DMS153 (cell line): ENCODE data around the gene PCGF3.
"Not testable (repeated sequence)": the region's sequence is repeated elsewhere in the genome, so short reads cannot be mapped to it uniquely, and the experiment has no call there.

Experiments used
- DNase-seq: peaks from one replicate; lab custom pipeline; 2025; lab: John Stamatoyannopoulos, UW

PCGF3 gene

GRCh38 chr4:725391-726234 lies 20.0 kb downstream of the PCGF3 start:
- no peak for DNase-seq

- no peak for DNase-seq
Observed at GRCh38 chr4:726235-726787, 20.7 kb downstream of the PCGF3 start.

- no peak for DNase-seq
Observed at GRCh38 chr4:726838-727237, 21.2 kb downstream of the PCGF3 start.

- no peak for DNase-seq
Observed at GRCh38 chr4:727576-727975, 21.9 kb downstream of the PCGF3 start.

GRCh38 chr4:729336-730315 lies 24.0 kb downstream of the PCGF3 start:
- DNase-seq, result no peak

GRCh38 chr4:730511-730910 lies 24.9 kb downstream of the PCGF3 start:
- DNase-seq, result no peak

GRCh38 chr4:730946-731904 lies 25.6 kb downstream of the PCGF3 start:
- DNase-seq, result not testable (repeated sequence)

- DNase-seq, result not testable (repeated sequence)
Observed at GRCh38 chr4:731954-732353, 26.3 kb downstream of the PCGF3 start.

GRCh38 chr4:732486-732885 lies 26.9 kb downstream of the PCGF3 start:
- DNase-seq, result no peak

- no peak for DNase-seq
Observed at GRCh38 chr4:732911-733630, 27.4 kb downstream of the PCGF3 start.

GRCh38 chr4:733631-733980 lies 28.0 kb downstream of the PCGF3 start:
- no peak for DNase-seq

- DNase-seq, result no peak
Observed at GRCh38 chr4:734075-734474, 28.4 kb downstream of the PCGF3 start.

- DNase-seq, result no peak
Observed at GRCh38 chr4:734951-735350, 29.3 kb downstream of the PCGF3 start.

GRCh38 chr4:735583-735982 lies 30.0 kb downstream of the PCGF3 start:
- DNase-seq, result no peak

- DNase-seq, result not testable (repeated sequence)
Observed at GRCh38 chr4:736561-736960, 30.9 kb downstream of the PCGF3 start.

- no peak for DNase-seq
Observed at GRCh38 chr4:738781-739280, 33.2 kb downstream of the PCGF3 start.

- no peak for DNase-seq
Observed at GRCh38 chr4:739569-739968, 33.9 kb downstream of the PCGF3 start.

- no peak for DNase-seq
Observed at GRCh38 chr4:740011-740410, 34.4 kb downstream of the PCGF3 start.

- no peak for DNase-seq
Observed at GRCh38 chr4:740656-741282, 35.1 kb downstream of the PCGF3 start.

GRCh38 chr4:742096-742741 lies 36.6 kb downstream of the PCGF3 start:
- DNase-seq, result no peak
